IMR-90 (cell line): ENCODE results near the gene COX8A. TPM values are rescaled to one million over a fixed set of nuclear protein-coding genes. Genes with fewer than 3 reads are reported as not detected.
A peak's percentile ranks its signal among the peaks of the same experiment; 100 is the strongest.

Experiments
- ATAC-seq: fragments of 200-7000 bp; cut with Tn5 transposase; 2 replicates; pipeline ENCODE4 v1.9.1; 2020; ENCODE audit warnings: low read depth, mild to moderate bottlenecking, moderate library complexity
- BruUV-seq: library from RNA; stranded (reverse); fragments of 400-500 nt; replicated peaks from 2 replicates; lab custom pipeline; 2021; lab: Mats Ljungman, UMichigan
- CTCF ChIA-PET: fragments of 300-600 bp; formaldehyde crosslinking; extraction: SDS; loops from one replicate; lab custom pipeline; 2021; ENCODE audit warnings: antibody characterized with exemption; lab: Yijun Ruan, JAX
- POLR2A ChIA-PET: fragments of 300-600 bp; sonication (Branson Sonifier 250); formaldehyde crosslinking; loops from one replicate; lab custom pipeline; 2022; ENCODE audit warnings: antibody characterized with exemption; ENCODE audit not compliant: unreplicated experiment; lab: Charles Lee
- DNase-seq: peaks from one replicate; pipeline ENCODE4 v3.0.0; 2013
- H2AFZ ChIP-seq: replicated peaks from 2 replicates; pipeline ENCODE3; 2013; ENCODE audit warnings: low read length, mild to moderate bottlenecking; ENCODE audit not compliant: poor library complexity
- H2AK5ac ChIP-seq: 2 replicates; pipeline ENCODE4 v1.6.1; 2013; ENCODE audit warnings: low read depth, low read length, inconsistent platforms
- H2AK9ac ChIP-seq: replicated peaks from 2 replicates; pipeline ENCODE3; 2013; ENCODE audit warnings: mild to moderate bottlenecking, low read depth, low read length, moderate library complexity; ENCODE audit not compliant: poor library complexity
- H2BK120ac ChIP-seq: 2 replicates; pipeline ENCODE4 v1.6.1; 2013; ENCODE audit warnings: low read depth, low read length, inconsistent platforms
- H2BK15ac ChIP-seq: 3 replicates; pipeline ENCODE4 v1.6.1; 2013; ENCODE audit warnings: low read depth, low read length, inconsistent platforms
- H2BK20ac ChIP-seq: 2 replicates; pipeline ENCODE4 v1.6.1; 2013; ENCODE audit warnings: low read depth, mild to moderate bottlenecking, inconsistent platforms, low read length, moderate library complexity
- H2BK5ac ChIP-seq: 2 replicates; pipeline ENCODE4 v1.6.1; 2013; ENCODE audit warnings: mild to moderate bottlenecking, low read depth, low read length, inconsistent platforms; ENCODE audit not compliant: poor library complexity, severe bottlenecking
- H3K14ac ChIP-seq: replicated peaks from 2 replicates; pipeline ENCODE4 v1.6.1; 2013; ENCODE audit warnings: low read depth, low read length, inconsistent platforms
- H3K18ac ChIP-seq: 2 replicates; pipeline ENCODE4 v1.6.1; 2013; ENCODE audit warnings: low read depth, low read length, control low read depth
- H3K23ac ChIP-seq: 2 replicates; pipeline ENCODE4 v1.6.1; 2013; ENCODE audit warnings: low read depth, low read length, inconsistent platforms
- H3K27ac ChIP-seq: 2 replicates; pipeline ENCODE4 v1.5.1; 2013; ENCODE audit warnings: mild to moderate bottlenecking, control low read depth, low read length; ENCODE audit not compliant: insufficient read depth
- H3K27me3 ChIP-seq: 2 replicates; pipeline ENCODE4 v1.6.1; 2013; ENCODE audit warnings: low read length; ENCODE audit not compliant: control insufficient read depth, insufficient read depth
- H3K36me3 ChIP-seq: 2 replicates; pipeline ENCODE4 v1.6.1; 2013; ENCODE audit warnings: low read length, mixed read lengths; ENCODE audit not compliant: control insufficient read depth, insufficient read depth
- H3K4ac ChIP-seq: 2 replicates; pipeline ENCODE4 v1.6.1; 2013; ENCODE audit warnings: low read depth, low read length, inconsistent platforms
- H3K4me1 ChIP-seq: 2 replicates; pipeline ENCODE4 v1.6.1; 2013; ENCODE audit warnings: low read length, mixed read lengths; ENCODE audit not compliant: control insufficient read depth, insufficient read depth
- H3K4me2 ChIP-seq: 2 replicates; pipeline ENCODE4 v1.6.1; 2013; ENCODE audit warnings: low read depth, mild to moderate bottlenecking, control low read depth, low read length, moderate library complexity
- H3K4me3 ChIP-seq: 2 replicates; pipeline ENCODE4 v1.5.1; 2013; ENCODE audit warnings: low read depth, mild to moderate bottlenecking, control low read depth, low read length, moderate library complexity; ENCODE audit not compliant: insufficient read depth
- H3K56ac ChIP-seq: 2 replicates; pipeline ENCODE4 v1.6.1; 2013; ENCODE audit warnings: low read length, inconsistent platforms; ENCODE audit not compliant: insufficient read depth; ENCODE audit errors: extremely low read depth
- H3K79me1 ChIP-seq, 2 experiments: 2 replicates each; pipeline ENCODE4 v1.6.1; 2013; ENCODE audit warnings: low read length in 2 of 2, inconsistent platforms in 1 of 2, low read depth in 1 of 2
- H3K9ac ChIP-seq: 2 replicates; pipeline ENCODE4 v1.6.1; 2013; ENCODE audit warnings: low read depth, low read length, control low read depth
- H3K9me1 ChIP-seq: 2 replicates; pipeline ENCODE4 v1.6.1; 2013; ENCODE audit warnings: low read length, inconsistent platforms; ENCODE audit not compliant: insufficient read depth
- H3K9me3 ChIP-seq: 2 replicates; pipeline ENCODE4 v1.6.1; 2013; ENCODE audit warnings: low read length; ENCODE audit not compliant: control insufficient read depth, insufficient read depth
- H4K20me1 ChIP-seq: 2 replicates; pipeline ENCODE4 v1.6.1; 2013; ENCODE audit warnings: low read length, inconsistent platforms; ENCODE audit not compliant: insufficient read depth
- H4K5ac ChIP-seq: 2 replicates; pipeline ENCODE4 v1.6.1; 2013; ENCODE audit warnings: mild to moderate bottlenecking, low read depth, low read length, control low read depth
- H4K8ac ChIP-seq, 2 experiments: 2 replicates each; pipeline ENCODE4 v1.6.1; 2013; ENCODE audit warnings: low read depth in 2 of 2, low read length in 2 of 2, control low read depth in 1 of 2, inconsistent platforms in 1 of 2
- H4K91ac ChIP-seq: 2 replicates; pipeline ENCODE4 v1.6.1; 2013; ENCODE audit warnings: low read depth, low read length, inconsistent platforms; ENCODE audit not compliant: insufficient read depth
- CTCF ChIP-seq: conservative IDR thresholded peaks from 2 replicates; pipeline ENCODE4 v1.5.1; 2012; ENCODE audit warnings: mild to moderate bottlenecking, low read depth, low read length, improper control_type of control experiment
- MXI1 ChIP-seq: IDR thresholded peaks from 2 replicates; pipeline ENCODE4 v1.6.1; 2012; ENCODE audit warnings: low read depth, mild to moderate bottlenecking, low read length, moderate library complexity, borderline replicate concordance
- RCOR1 ChIP-seq: IDR thresholded peaks from 2 replicates; pipeline ENCODE4 v1.6.1; 2012; ENCODE audit warnings: mild to moderate bottlenecking, low read length, improper control_type of control experiment; ENCODE audit not compliant: insufficient replicate concordance
- SMC3 ChIP-seq: fragments of 150-350 bp; IDR thresholded peaks from 2 replicates; pipeline ENCODE4 v1.6.1; 2016; ENCODE audit warnings: low read depth, mild to moderate bottlenecking, antibody characterized with exemption, low read length, moderate library complexity
- WGBS, 2 experiments: methylation state at CpG; one replicate each; pipeline versions ENCODE4 v1.1.5 to v1.1.7; 2013; ENCODE audit warnings: missing lambda C conversion rate in 2 of 2; ENCODE audit not compliant: insufficient read length in 1 of 2; ENCODE audit errors: extremely low coverage in 2 of 2; 5-methylcytosine and 5-hydroxymethylcytosine counted together
- dilution Hi-C: fragments of 300-500 bp; cut with HindIII; formaldehyde crosslinking; loops from one replicate; pipeline ENCODE4 v1.14.3; 2018; ENCODE audit warnings: low sequenced_read_pairs; ENCODE audit not compliant: unreplicated experiment
- in situ Hi-C: fragments of 300-500 bp; cut with MboI; formaldehyde crosslinking; loops from 3 replicates; pipeline ENCODE4 v1.14.3; 2019; ENCODE audit warnings: low sequenced_read_pairs, inconsistent platforms, mixed read lengths
- intact Hi-C: fragments of 100-400 bp; cut with micrococcal nuclease; formaldehyde crosslinking; loops from 2 replicates; pipeline ENCODE4 v1.10.0; 2022
- polyA plus RNA-seq, 3 experiments: library from polyadenylated mRNA; depleted of rRNA; stranded (reverse); fragments of >200 nt; gene quantifications; 2 replicates each; pipeline ENCODE4 v1.2.3, GENCODE V29; 2012; ENCODE audit warnings: low replicate concordance in 1 of 3
- total RNA-seq: library from RNA; depleted of rRNA; stranded (reverse); fragments of >200 nt; gene quantifications from 2 replicates; pipeline ENCODE4 v1.2.3, GENCODE V29; 2012

Gene COX8A
- total and polyA plus RNA-seq, 2 of the 4 experiments (the other 2 are of a cell fraction): 250 to 598 TPM

GRCh38 chr11:63985812-63986155 is 11.4 kb downstream of the COX8A start:
- peaks cover 14% of the 10 kb centered on the region for H3K9me1 ChIP-seq
- H2BK5ac ChIP-seq: peak overlapping the region; percentile 23
- peak overlapping the region; percentile 68 for H3K4me3 ChIP-seq
- H3K36me3 ChIP-seq: peaks cover 17% of the 10 kb centered on the region
- H4K5ac ChIP-seq: peak overlapping the region; percentile 70
- H4K20me1 ChIP-seq: peaks cover 15% of the 10 kb centered on the region
- H2BK20ac ChIP-seq: no peak overlapping the region
- H2AFZ ChIP-seq: peak overlapping the region; percentile 96
- peak overlapping the region; percentile 32 for H3K27ac ChIP-seq
- H3K14ac ChIP-seq: peak overlapping the region; percentile 65; the same call in 1 of the 2 replicates
- peak overlapping the region; percentile 69 for H3K9ac ChIP-seq
- peaks cover 31 to 60% of the 10 kb centered on the region in 2 experiments for H3K79me1 ChIP-seq
- WGBS, 2 experiments: no CpG with 5 or more reads among the region's 18 CpGs
- peak overlapping the region; percentile 66 for H3K23ac ChIP-seq
- CTCF ChIA-PET: no interaction called here
- peak overlapping the region; percentile 80 for H2AK5ac ChIP-seq
- in situ Hi-C loops: no loop called here
- peak overlapping the region; percentile 88 to 89 for H4K8ac ChIP-seq
- TF ChIP-seq CTCF (no peak), SMC3 (no peak), RCOR1 (peak; percentile 43), MXI1 (no peak)
- dilution Hi-C loops: no loop called here
- no peak overlapping the region for H3K18ac ChIP-seq
- H3K9me3 ChIP-seq: no peaks in the 10 kb centered on the region
- DNase-seq: no peak
- peaks cover 8% of the 10 kb centered on the region for H3K4me1 ChIP-seq
- H3K56ac ChIP-seq: 0 out of 2 replicates have a peak overlapping the region, but pooled peaks have one; percentile 39
- peak overlapping the region; percentile 62; the same call in 1 of the 2 replicates for H4K91ac ChIP-seq
- POLR2A ChIA-PET: no interaction called here
- peak overlapping the region; percentile 69 for H3K4ac ChIP-seq
- peak; percentile 50 for ATAC-seq
- H2BK15ac ChIP-seq: no peak overlapping the region
- H2AK9ac ChIP-seq: peak overlapping the region; percentile 99
- no peak overlapping the region; the same call in 1 of the 2 replicates for H2BK120ac ChIP-seq
- H3K27me3 ChIP-seq: no peaks in the 10 kb centered on the region
- peak overlapping the region; percentile 85 for H3K4me2 ChIP-seq
- intact Hi-C loops: no loop called here
- no TSS peak for BruUV-seq
